ENCODE measurements around the gene C7orf57.
A peak's percentile ranks its signal among the peaks of the same experiment; 100 is the strongest.

- TF ChIP-seq, protein P1, sequence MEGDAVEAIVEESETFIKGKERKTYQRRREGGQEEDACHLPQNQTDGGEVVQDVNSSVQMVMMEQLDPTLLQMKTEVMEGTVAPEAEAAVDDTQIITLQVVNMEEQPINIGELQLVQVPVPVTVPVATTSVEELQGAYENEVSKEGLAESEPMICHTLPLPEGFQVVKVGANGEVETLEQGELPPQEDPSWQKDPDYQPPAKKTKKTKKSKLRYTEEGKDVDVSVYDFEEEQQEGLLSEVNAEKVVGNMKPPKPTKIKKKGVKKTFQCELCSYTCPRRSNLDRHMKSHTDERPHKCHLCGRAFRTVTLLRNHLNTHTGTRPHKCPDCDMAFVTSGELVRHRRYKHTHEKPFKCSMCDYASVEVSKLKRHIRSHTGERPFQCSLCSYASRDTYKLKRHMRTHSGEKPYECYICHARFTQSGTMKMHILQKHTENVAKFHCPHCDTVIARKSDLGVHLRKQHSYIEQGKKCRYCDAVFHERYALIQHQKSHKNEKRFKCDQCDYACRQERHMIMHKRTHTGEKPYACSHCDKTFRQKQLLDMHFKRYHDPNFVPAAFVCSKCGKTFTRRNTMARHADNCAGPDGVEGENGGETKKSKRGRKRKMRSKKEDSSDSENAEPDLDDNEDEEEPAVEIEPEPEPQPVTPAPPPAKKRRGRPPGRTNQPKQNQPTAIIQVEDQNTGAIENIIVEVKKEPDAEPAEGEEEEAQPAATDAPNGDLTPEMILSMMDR (IDR thresholded peaks at IDR 0.05) = no peak
- peak; percentile 27 for TF ChIP-seq SIN3A (IDR thresholded peaks at IDR 0.05; ENCODE audit: borderline replicate concordance, insufficient read depth, low read depth, low read length)
- TF ChIP-seq POLR2AphosphoS5 (IDR thresholded peaks at IDR 0.05; ENCODE audit: low read depth, low read length) = peak; percentile 97
- no peak for TF ChIP-seq REST (IDR thresholded peaks at IDR 0.05; ENCODE audit: insufficient read depth in 1 of 2, low read depth in 2 of 2, low read length in 1 of 2)
Observed at GRCh38 chr7:48089046-48090003, 54.0 kb downstream of the C7orf57 start, which contains the start of gene UPP1.
